Thyroid gland (tissue), 4 donors: ENCODE data around the gene GATAD1. TPM values are rescaled to one million over a fixed set of nuclear protein-coding genes. Genes with fewer than 3 reads are reported as not detected.

Experiments
- DNase-seq, 2 donors: peaks; one replicate each; pipeline ENCODE4 v3.0.0-alpha.2; 2019
- H3K27ac ChIP-seq, 3 donors: fragments of 200-600 bp; sonication (generic); 1 replicate in 2 of 3; 2 replicates in 1 of 3; pipeline ENCODE4 v1.5.1; 2016 to 2019; ENCODE audit warnings: mild to moderate bottlenecking in 1 of 3, moderate library complexity in 1 of 3
- H3K27me3 ChIP-seq: fragments of 200-600 bp; sonication (generic); one replicate; pipeline ENCODE4 v1.5.1; 2019
- H3K36me3 ChIP-seq, 2 donors: fragments of 200-600 bp; sonication (generic); one replicate each; pipeline ENCODE4 v1.5.1; 2016 to 2019
- H3K4me1 ChIP-seq, 2 donors: fragments of 200-600 bp; sonication (generic); one replicate each; pipeline ENCODE4 v1.5.1; 2017 to 2019
- H3K4me3 ChIP-seq, 3 donors: fragments of 200-600 bp; sonication (generic); replicated peaks in 1 of 3; 1 replicate in 2 of 3; 2 replicates in 1 of 3; pipeline ENCODE4 v1.5.1; 2016; ENCODE audit warnings: mild to moderate bottlenecking in 1 of 3
- H3K9me3 ChIP-seq: fragments of 200-600 bp; sonication (generic); one replicate; pipeline ENCODE4 v1.5.1; 2017
- CTCF ChIP-seq, 6 experiments: fragments of 200-600 bp in 3 of 6; fragments of 450-650 bp in 3 of 6; sonication (generic) in 3 of 6; IDR thresholded peaks; one replicate each; pipeline ENCODE4 v1.5.1; 2016 to 2019; ENCODE audit warnings: antibody characterized with exemption in 6 of 6, mild to moderate bottlenecking in 2 of 6, inconsistent platforms in 1 of 6, moderate library complexity in 1 of 6
- POLR2A ChIP-seq, 2 donors: fragments of 450-650 bp; IDR thresholded peaks; one replicate each; pipeline ENCODE4 v1.6.1; 2017; ENCODE audit warnings: antibody characterized with exemption in 2 of 2, mild to moderate bottlenecking in 2 of 2, moderate library complexity in 1 of 2
- WGBS, 2 donors: methylation state at CpG; one replicate each; pipeline ENCODE4 v1.1.5; 2017; 5-methylcytosine and 5-hydroxymethylcytosine counted together
- intact Hi-C: fragments of 100-400 bp; cut with DNase I; formaldehyde crosslinking; loops from one replicate; pipeline ENCODE4 v1.15.1; 2023
- total RNA-seq, 4 donors: library from RNA; depleted of rRNA; stranded (reverse); fragments of >200 nt; gene quantifications; one replicate each; pipeline ENCODE4 v1.2.3, GENCODE V29; 2016

Gene GATAD1
- total RNA-seq = 10 to 100 TPM; 46.1 to 99.0 (median 63.1) TPM

GRCh38 chr7:92447345-92448204 lies at the start of gene GATAD1:
TSS of gene GATAD1 (plus strand) at chr7:92447482. CDS start at chr7:92447730, 248 bp downstream.
- Histone ChIP-seq H3K27me3 (no peaks in the 10 kb centered on the region), H3K36me3 (peaks cover 10 to 11% of the 10 kb centered on the region in 2 donors), H3K27ac (peak within 1 kb of the TSS; percentile 95 to 98 (median 97)), H3K4me3 (peak within 1 kb of the TSS; percentile 73 to 97 (median 76)), H3K9me3 (no peaks in the 10 kb centered on the region), H3K4me1 (peaks cover 9 to 10% of the 10 kb centered on the region in 2 donors)
- WGBS, 2 donors = 0% methylated on average over 18 to 29 of the region's 87 CpGs
- peak; percentile 94 for DNase-seq
- intact Hi-C loops = no loop called here
- TF ChIP-seq CTCF (IDR thresholded peaks at IDR 0.05) = peak in 5 of 6 experiments; percentile 76 to 98 (median 92)
- TF ChIP-seq POLR2A (IDR thresholded peaks at IDR 0.05) = peak; percentile 7 to 89

GRCh38 chr7:92397542-92397941 lies 49.7 kb upstream of the GATAD1 start:
- Histone ChIP-seq H3K27me3 (no peaks in the 10 kb centered on the region), H3K4me1 (peaks cover 9 to 10% of the 10 kb centered on the region in 2 donors), H3K9me3 (no peaks in the 10 kb centered on the region), H3K36me3 (peaks cover 0 to 8% of the 10 kb centered on the region in 2 donors), H3K4me3 (no peak overlapping the region), H3K27ac (no peak overlapping the region)
- intact Hi-C loops = no loop called here
- DNase-seq = no peak
- no peak for TF ChIP-seq POLR2A (IDR thresholded peaks at IDR 0.05)
- TF ChIP-seq CTCF (IDR thresholded peaks at IDR 0.05) = no peak
- WGBS, 2 donors = 93 to 96% methylated on average over 6 of the region's 6 CpGs

DNA sequence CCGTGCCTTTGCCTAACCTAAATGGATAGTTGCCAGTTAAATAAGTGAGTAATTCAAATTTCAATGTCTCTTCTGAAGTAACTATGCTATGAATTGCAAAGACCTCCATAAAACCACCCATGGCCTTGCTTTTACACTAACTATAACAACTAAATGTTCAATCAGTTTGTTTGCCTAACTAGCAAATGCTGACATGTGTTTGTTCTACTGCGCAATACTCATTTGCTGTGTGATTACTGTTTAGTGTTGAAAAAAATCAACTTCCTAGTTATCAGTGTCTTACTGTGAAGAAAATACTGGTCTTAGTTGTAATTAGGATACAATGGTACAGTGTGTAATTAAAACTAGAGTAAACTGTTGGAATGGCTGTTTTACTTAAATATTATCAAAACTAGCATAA lies 47.3 kb upstream of the GATAD1 start:
- H3K27ac ChIP-seq = no peak overlapping the region
- H3K27me3 ChIP-seq = no peaks in the 10 kb centered on the region
- intact Hi-C loops = no loop called here
- WGBS, 2 donors = 97% methylated on average over 2 of the region's 2 CpGs
- no peak for DNase-seq
- no peak overlapping the region for H3K4me3 ChIP-seq
- no peaks in the 10 kb centered on the region for H3K9me3 ChIP-seq
- TF ChIP-seq CTCF (IDR thresholded peaks at IDR 0.05) (no peak), POLR2A (IDR thresholded peaks at IDR 0.05) (no peak)
- peaks cover 0 to 8% of the 10 kb centered on the region in 2 donors for H3K36me3 ChIP-seq
- H3K4me1 ChIP-seq = peaks cover 13 to 15% of the 10 kb centered on the region in 2 donors

DNA sequence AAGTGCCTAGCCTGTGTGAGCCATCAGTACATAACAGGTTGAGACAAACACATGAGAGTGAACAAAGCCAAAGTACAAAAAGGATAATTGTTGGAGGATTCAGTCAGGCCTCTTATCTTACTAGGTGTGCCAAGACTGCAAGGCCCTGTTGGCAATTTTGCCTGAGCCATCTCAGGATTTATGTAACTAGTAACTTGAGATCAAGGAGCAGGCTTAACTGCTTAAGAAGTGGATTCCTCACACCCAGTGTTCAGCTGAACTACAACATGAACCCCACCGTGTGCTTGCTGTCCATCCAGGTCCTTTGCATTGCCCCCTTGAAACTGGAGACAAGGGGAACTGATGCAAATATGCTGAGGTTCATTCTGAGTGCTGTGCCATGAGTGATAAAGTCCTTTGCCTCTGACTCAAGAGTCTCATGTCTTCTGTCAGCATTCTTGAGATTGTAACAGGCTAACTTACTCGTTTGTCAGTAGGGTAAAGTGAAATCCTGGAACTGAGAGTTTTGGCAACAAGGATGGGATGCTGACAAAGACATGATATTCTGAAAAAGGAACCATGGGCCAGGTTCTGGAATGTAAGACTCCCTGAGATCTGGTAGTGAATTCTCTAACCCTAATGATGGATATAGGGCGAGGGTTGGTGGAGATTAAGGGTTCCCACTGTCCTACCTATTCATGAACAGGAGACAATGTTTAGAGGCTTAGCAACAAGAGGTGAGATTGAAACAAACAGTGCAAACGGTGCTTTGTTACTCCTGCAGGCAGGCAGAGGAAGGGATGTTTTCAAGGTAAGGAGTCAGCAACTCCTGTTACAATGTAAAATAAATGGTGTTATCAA lies 44.1 kb upstream of the GATAD1 start:
- Histone ChIP-seq H3K27me3 (no peaks in the 10 kb centered on the region), H3K36me3 (peaks cover 0 to 8% of the 10 kb centered on the region in 2 donors), H3K9me3 (no peaks in the 10 kb centered on the region), H3K27ac (peak overlapping the region in 1 of 3 donors; percentile 47), H3K4me3 (no peak overlapping the region), H3K4me1 (peaks cover 4 to 9% of the 10 kb centered on the region in 2 donors)
- 55 to 57% methylated on average over 4 of the region's 4 CpGs for WGBS, 2 donors
- DNase-seq = peak in 1 of 2 donors; percentile 33
- TF ChIP-seq POLR2A (IDR thresholded peaks at IDR 0.05) (no peak), CTCF (IDR thresholded peaks at IDR 0.05) (no peak)
- intact Hi-C loops = no loop called here
